ENCODE results near the gene SYTL4. TPM values are rescaled to one million over a fixed set of nuclear protein-coding genes. Genes with fewer than 3 reads are reported as not detected.

The SYTL4 gene
- total and polyA plus RNA-seq, 2 of the 8 experiments (the other 6 are each of a cell fraction or from before 2014, with no cell fraction given) = 0.11 TPM

DNA sequence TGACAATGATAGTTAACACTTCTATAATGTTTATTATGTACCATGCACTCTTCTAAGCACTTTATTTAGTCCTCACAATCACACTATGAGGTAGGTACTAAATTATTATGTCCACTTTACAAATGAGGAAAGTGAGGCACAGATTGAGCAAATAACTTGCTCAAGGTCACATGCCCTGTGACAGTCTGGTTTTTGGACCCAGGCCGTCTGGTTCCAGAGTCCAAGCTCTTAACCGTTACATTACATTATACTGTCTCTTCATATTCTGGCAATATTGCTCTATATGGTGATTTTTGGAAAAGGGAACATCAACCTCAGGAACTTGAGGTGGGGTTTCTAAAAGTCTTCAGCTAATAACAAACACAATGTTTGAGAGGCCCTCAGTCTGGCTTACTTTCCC lies 12.8 kb downstream of the SYTL4 start (continued):
- TF ChIP-seq KDM4A (IDR thresholded peaks at IDR 0.05; ENCODE audit: low read depth, low read length, severe bottlenecking) (no peak), EP300 (IDR thresholded peaks at IDR 0.05; ENCODE audit: borderline replicate concordance in 1 of 2, low read depth in 2 of 2, low read length in 2 of 2) (no peak), EGR1 (IDR thresholded peaks at IDR 0.05; ENCODE audit: borderline replicate concordance, low read depth, low read length) (no peak)
